ENCODE results near the gene VEZT. TPM values are rescaled to one million over a fixed set of nuclear protein-coding genes. Genes with fewer than 3 reads are reported as not detected.

The VEZT gene
- total RNA-seq, 1 donor from 2014 or later: 107 TPM

- Mint-ChIP-seq H3K27me3 (ENCODE audit: low read depth) (no peaks in the 10 kb centered on the region), H3K4me3 (peak overlapping the region; percentile 36), H3K9me3 (no peaks in the 10 kb centered on the region), H3K36me3 (no peaks in the 10 kb centered on the region), H3K4me1 (peaks cover 64% of the 10 kb centered on the region), H3K27ac (peak overlapping the region; percentile 81)
- TF ChIP-seq CTCF (IDR thresholded peaks at IDR 0.05; ENCODE audit: unreplicated experiment): no peak
- no peak for DNase-seq (ENCODE audit: low spot score in 2 of 2, unreplicated experiment in 2 of 2)
Measured at GRCh38 chr12:95200128-95200894, 17.3 kb upstream of the VEZT start.

- DNase-seq (ENCODE audit: low spot score in 2 of 2, unreplicated experiment in 2 of 2): no peak
- no peaks in the 10 kb centered on the region for H3K9me3 Mint-ChIP-seq
- H3K27ac Mint-ChIP-seq: peak overlapping the region; percentile 81
- no peaks in the 10 kb centered on the region for H3K36me3 Mint-ChIP-seq
- H3K4me3 Mint-ChIP-seq: no peak overlapping the region
- no peak for TF ChIP-seq CTCF (IDR thresholded peaks at IDR 0.05; ENCODE audit: unreplicated experiment)
- H3K27me3 Mint-ChIP-seq (ENCODE audit: low read depth): no peaks in the 10 kb centered on the region
- peaks cover 72% of the 10 kb centered on the region for H3K4me1 Mint-ChIP-seq
Measured at GRCh38 chr12:95201056-95201670, 16.4 kb upstream of the VEZT start.

GRCh38 chr12:95202691-95203486, 14.7 kb upstream of the VEZT start:
- TF ChIP-seq CTCF (IDR thresholded peaks at IDR 0.05; ENCODE audit: unreplicated experiment): no peak
- no peak for DNase-seq (ENCODE audit: low spot score in 2 of 2, unreplicated experiment in 2 of 2)
- Mint-ChIP-seq H3K4me3 (no peak overlapping the region), H3K4me1 (peaks cover 68% of the 10 kb centered on the region), H3K27me3 (ENCODE audit: low read depth) (no peaks in the 10 kb centered on the region), H3K9me3 (no peaks in the 10 kb centered on the region), H3K27ac (peak overlapping the region; percentile 83), H3K36me3 (peaks cover 9% of the 10 kb centered on the region)

GRCh38 chr12:95203487-95204030, 14.0 kb upstream of the VEZT start:
- Mint-ChIP-seq H3K4me1 (peaks cover 66% of the 10 kb centered on the region), H3K9me3 (no peaks in the 10 kb centered on the region), H3K27ac (peak overlapping the region; percentile 95), H3K27me3 (ENCODE audit: low read depth) (no peaks in the 10 kb centered on the region), H3K4me3 (no peak overlapping the region), H3K36me3 (peaks cover 9% of the 10 kb centered on the region)
- no peak for TF ChIP-seq CTCF (IDR thresholded peaks at IDR 0.05; ENCODE audit: unreplicated experiment)
- DNase-seq (ENCODE audit: low spot score in 2 of 2, unreplicated experiment in 2 of 2): no peak

- Mint-ChIP-seq H3K36me3 (peaks cover 11% of the 10 kb centered on the region), H3K27me3 (ENCODE audit: low read depth) (no peaks in the 10 kb centered on the region), H3K4me1 (peaks cover 58% of the 10 kb centered on the region), H3K9me3 (no peaks in the 10 kb centered on the region), H3K27ac (peak overlapping the region; percentile 95), H3K4me3 (peak overlapping the region; percentile 38)
- no peak for DNase-seq (ENCODE audit: low spot score in 2 of 2, unreplicated experiment in 2 of 2)
- no peak for TF ChIP-seq CTCF (IDR thresholded peaks at IDR 0.05; ENCODE audit: unreplicated experiment)
Measured at GRCh38 chr12:95204141-95204866, 13.3 kb upstream of the VEZT start.
